HepG2 (cell line): ENCODE data around the gene ANKRD52. TPM values are rescaled to one million over a fixed set of nuclear protein-coding genes. Genes with fewer than 3 reads are reported as not detected.
A peak's percentile ranks its signal among the peaks of the same experiment; 100 is the strongest.

Source experiments
- ARID5B ChIP-seq: IDR thresholded peaks from 2 replicates; pipeline ENCODE4 v1.4.0; 2020; ENCODE audit warnings: mild to moderate bottlenecking, missing genetic modification reagents
- ATF7 ChIP-seq, 2 experiments: fragments of 450-650 bp in 1 of 2; sonication (generic) in 1 of 2; formaldehyde crosslinking in 1 of 2; IDR thresholded peaks; 2 replicates each; pipeline versions ENCODE4 v1.4.0 to v1.6.1; 2016 to 2020; ENCODE audit warnings: antibody characterized with exemption in 1 of 2, mild to moderate bottlenecking in 1 of 2, missing genetic modification reagents in 1 of 2
- FOXK2 ChIP-seq: fragments of 450-650 bp; IDR thresholded peaks from 2 replicates; pipeline ENCODE4 v1.6.1; 2016
- HOXA7 ChIP-seq: sonication (generic); formaldehyde crosslinking; IDR thresholded peaks from 2 replicates; pipeline ENCODE4 v1.8.1; 2022; ENCODE audit warnings: mild to moderate bottlenecking, missing genetic modification reagents, moderate library complexity
- IKZF4 ChIP-seq: sonication (generic); formaldehyde crosslinking; IDR thresholded peaks from 2 replicates; pipeline ENCODE4 v1.5.1; 2020; ENCODE audit warnings: borderline replicate concordance, mild to moderate bottlenecking, low read depth, missing genetic modification reagents; ENCODE audit errors: not compliant biosample characterization
- MTF2 ChIP-seq: sonication (generic); formaldehyde crosslinking; IDR thresholded peaks from 2 replicates; pipeline ENCODE4 v1.5.0; 2020; ENCODE audit warnings: missing genetic modification reagents, borderline replicate concordance
- PHF8 ChIP-seq: sonication (generic); formaldehyde crosslinking; IDR thresholded peaks from 2 replicates; pipeline ENCODE4 v1.5.0; 2020; ENCODE audit warnings: missing genetic modification reagents
- PPARG ChIP-seq: conservative IDR thresholded peaks from 2 replicates; pipeline ENCODE4 v1.6.1; 2016; ENCODE audit warnings: missing biosample characterization, missing genetic modification reagents
- SCMH1 ChIP-seq: sonication (generic); formaldehyde crosslinking; IDR thresholded peaks from 2 replicates; pipeline ENCODE4 v1.9.0; 2021; ENCODE audit warnings: missing genetic modification reagents, mild to moderate bottlenecking, borderline replicate concordance
- TCF7 ChIP-seq: sonication (generic); IDR thresholded peaks from 2 replicates; pipeline ENCODE4 v1.6.1; 2016; ENCODE audit warnings: antibody characterized with exemption, low read depth
- TFDP2 ChIP-seq: sonication (generic); formaldehyde crosslinking; IDR thresholded peaks from 2 replicates; pipeline ENCODE4 v1.4.0; 2020; ENCODE audit warnings: missing genetic modification reagents
- THAP11 ChIP-seq: IDR thresholded peaks from 2 replicates; pipeline ENCODE4 v1.6.1; 2016; ENCODE audit warnings: missing biosample characterization, missing genetic modification reagents
- ZBTB2 ChIP-seq: sonication (generic); formaldehyde crosslinking; IDR thresholded peaks from 2 replicates; pipeline ENCODE4 v1.8.0; 2022; ENCODE audit warnings: low read depth, missing genetic modification reagents
- ZMAT5 ChIP-seq: sonication (generic); formaldehyde crosslinking; IDR thresholded peaks from 2 replicates; pipeline ENCODE4 v1.5.0; 2020; ENCODE audit warnings: mild to moderate bottlenecking, low read depth, missing genetic modification reagents, borderline replicate concordance
- ZMYM2 ChIP-seq: sonication (generic); formaldehyde crosslinking; IDR thresholded peaks from 2 replicates; pipeline ENCODE4 v1.8.0; 2022; ENCODE audit warnings: mild to moderate bottlenecking, missing genetic modification reagents
- ZNF329 ChIP-seq: sonication (generic); formaldehyde crosslinking; IDR thresholded peaks from 2 replicates; pipeline ENCODE4 v1.9.0; 2021; ENCODE audit warnings: low read depth, mild to moderate bottlenecking, missing genetic modification reagents
- ZNF44 ChIP-seq: sonication (generic); formaldehyde crosslinking; IDR thresholded peaks from 2 replicates; pipeline ENCODE4 v1.5.1; 2020; ENCODE audit warnings: mild to moderate bottlenecking, missing genetic modification reagents
- ZNF530 ChIP-seq: sonication (generic); formaldehyde crosslinking; IDR thresholded peaks from 2 replicates; pipeline ENCODE4 v1.5.0; 2020; ENCODE audit warnings: low read depth, mild to moderate bottlenecking, missing genetic modification reagents
- ZNF562 ChIP-seq: sonication (generic); formaldehyde crosslinking; IDR thresholded peaks from 2 replicates; pipeline ENCODE4 v1.8.0; 2022; ENCODE audit warnings: missing genetic modification reagents, borderline replicate concordance
- ZNF615 ChIP-seq: sonication (generic); formaldehyde crosslinking; IDR thresholded peaks from 2 replicates; pipeline ENCODE4 v1.5.0; 2020; ENCODE audit warnings: mild to moderate bottlenecking, missing genetic modification reagents, borderline replicate concordance
- ZNF644 ChIP-seq: IDR thresholded peaks from 2 replicates; pipeline ENCODE4 v1.6.1; 2016; ENCODE audit warnings: low read depth
- ZNF772 ChIP-seq: sonication (generic); formaldehyde crosslinking; IDR thresholded peaks from 2 replicates; pipeline ENCODE4 v1.5.0; 2020; ENCODE audit warnings: mild to moderate bottlenecking, missing genetic modification reagents
- ZNF839 ChIP-seq: sonication (generic); formaldehyde crosslinking; IDR thresholded peaks from 2 replicates; pipeline ENCODE4 v1.4.0; 2020; ENCODE audit warnings: missing genetic modification reagents, mild to moderate bottlenecking, borderline replicate concordance
- ZSCAN12 ChIP-seq: sonication (generic); formaldehyde crosslinking; IDR thresholded peaks from 2 replicates; pipeline ENCODE4 v1.9.0; 2021; ENCODE audit warnings: mild to moderate bottlenecking, missing genetic modification reagents
- polyA plus RNA-seq, 8 experiments: library from polyadenylated mRNA; depleted of rRNA in 3 of 8; stranded (reverse) in 7 of 8; unstranded in 1 of 8; fragments of >200 nt; fragmentation: Illumina TruSeq in 4 of 8; extraction: Trizol in 4 of 8; gene quantifications; 2 replicates each; pipeline versions ENCODE4 v1.2.1 to v1.2.3, GENCODE V29; 2011 to 2016; ENCODE audit warnings: low read depth in 4 of 8, missing spikeins in 1 of 8, mixed read lengths in 1 of 8; ENCODE audit not compliant: insufficient read depth in 1 of 8
- total RNA-seq, 5 experiments: library from RNA; depleted of rRNA; stranded (reverse); fragments of >200 nt; fragmentation: Illumina TruSeq; extraction: Trizol; gene quantifications; 2 replicates each; pipeline ENCODE4 v1.2.3, GENCODE V29; 2016; ENCODE audit warnings: low read depth in 1 of 5

The ANKRD52 gene
- total and polyA plus RNA-seq, 2 of the 13 experiments (the other 11 are each of a cell fraction or from before 2014, with no cell fraction given) = 7.8 to 9.2 TPM

- TF ChIP-seq ZBTB2 (CRISPR knock-in tag) (no peak), ZNF772 (CRISPR knock-in tag) (0 out of 2 replicates have a peak, but pooled peaks have one; percentile 37), MTF2 (CRISPR knock-in tag) (0 out of 2 replicates have a peak, but pooled peaks have one; percentile 32), SCMH1 (CRISPR knock-in tag) (no peak), ARID5B (CRISPR knock-in tag) (no peak; the same call in 1 of the 2 replicates), PPARG (CRISPR knock-in tag) (no peak), ZSCAN12 (CRISPR knock-in tag) (no peak), ZNF562 (CRISPR knock-in tag) (no peak), PHF8 (peak; percentile 84), FOXK2 (no peak), ZNF530 (CRISPR knock-in tag) (no peak), ZNF839 (CRISPR knock-in tag) (no peak), ZMAT5 (no peak), ZMYM2 (CRISPR knock-in tag) (no peak), TFDP2 (CRISPR knock-in tag) (peak; percentile 53), TCF7 (no peak), ATF7 (IDR thresholded peaks at IDR 0.05) (no peak), ATF7 (CRISPR knock-in tag; IDR thresholded peaks at IDR 0.05) (no peak), ZNF329 (CRISPR knock-in tag) (0 out of 2 replicates have a peak, but pooled peaks have one; percentile 27), ZNF44 (no peak), ZNF615 (CRISPR knock-in tag) (no peak), THAP11 (CRISPR knock-in tag) (peak; percentile 75), ZNF644 (no peak), HOXA7 (CRISPR knock-in tag) (no peak), IKZF4 (CRISPR knock-in tag) (no peak)
Measured at GRCh38 chr12:56299853-56300643, 41.9 kb upstream of the ANKRD52 start, which contains the start of gene CS (continued).
